Cardiac muscle cell (in vitro differentiated cells and primary cell): ENCODE measurements around the gene L3MBTL1. TPM values are rescaled to one million over a fixed set of nuclear protein-coding genes. Genes with fewer than 3 reads are reported as not detected.
"Not testable (repeated sequence)": the region's sequence is repeated elsewhere in the genome, so short reads cannot be mapped to it uniquely, and the experiment has no call there.

Source experiments
- DNase-seq, 2 donors: peaks; one replicate each; pipeline versions ENCODE4 v3.0.0 to v3.0.0-alpha.2; 2010 to 2017; ENCODE audit warnings: low read depth in 1 of 2, low spot score in 1 of 2
- H3K27ac ChIP-seq: fragments of 200-600 bp; sonication (generic); 2 replicates; pipeline ENCODE4 v1.5.1; 2016
- H3K27me3 ChIP-seq: fragments of 200-600 bp; sonication (generic); 2 replicates; pipeline ENCODE4 v1.6.0; 2016; ENCODE audit warnings: control low read depth
- H3K36me3 ChIP-seq: fragments of 200-600 bp; sonication (generic); 2 replicates; pipeline ENCODE4 v1.5.1; 2016; ENCODE audit warnings: control low read depth
- H3K4me1 ChIP-seq: fragments of 200-600 bp; sonication (generic); 2 replicates; pipeline ENCODE4 v1.8.1; 2017; ENCODE audit warnings: low read depth, mild to moderate bottlenecking, mixed run types
- H3K4me3 ChIP-seq: fragments of 200-600 bp; sonication (generic); 2 replicates; pipeline ENCODE4 v1.5.1; 2016; ENCODE audit warnings: mild to moderate bottlenecking
- H3K9me3 ChIP-seq: fragments of 200-600 bp; sonication (generic); 2 replicates; pipeline ENCODE4 v1.5.1; 2017; ENCODE audit warnings: low read depth, mild to moderate bottlenecking, control low read depth
- CTCF ChIP-seq: IDR thresholded peaks from 2 replicates; pipeline ENCODE4 v1.5.1; 2012; ENCODE audit warnings: low read depth, mild to moderate bottlenecking, low read length
- polyA plus RNA-seq: library from polyadenylated mRNA; unstranded; fragments of >200 nt; fragmentation: Nextera tagmentation; extraction: Ambion mirVana; gene quantifications from 2 replicates; pipeline ENCODE4 v1.2.1, GENCODE V29; 2016
- total RNA-seq: library from RNA; depleted of rRNA; stranded (reverse); fragments of >200 nt; gene quantifications from 2 replicates; pipeline ENCODE4 v1.2.3, GENCODE V29; 2016

L3MBTL1 gene
- total and polyA plus RNA-seq, 2 experiments from 2014 or later = 17.8 to 115 TPM

DNA sequence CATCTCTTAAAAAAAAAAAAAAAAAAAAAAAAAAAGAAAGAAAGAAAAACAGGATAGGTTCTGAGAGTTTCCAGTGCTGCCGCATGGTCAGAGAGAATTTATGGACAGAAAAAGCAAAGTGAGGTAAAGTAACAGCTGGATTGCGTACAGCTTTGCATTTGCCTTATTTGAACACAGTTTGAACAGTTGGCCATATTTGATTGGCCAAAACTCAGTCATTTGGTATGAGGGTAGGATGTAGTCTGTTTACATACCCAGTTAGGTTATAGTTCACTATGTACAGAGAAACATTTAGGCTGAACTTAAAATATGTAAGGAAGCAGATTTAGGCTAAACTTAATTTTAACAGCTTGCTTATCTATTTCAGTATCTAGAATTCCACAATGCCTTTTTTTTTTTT is 17.5 kb upstream of the L3MBTL1 start:
- H3K27me3 ChIP-seq = no peaks in the 10 kb centered on the region
- no peak overlapping the region for H3K4me3 ChIP-seq
- TF ChIP-seq CTCF = no peak
- no peaks in the 10 kb centered on the region for H3K36me3 ChIP-seq
- H3K9me3 ChIP-seq = no peaks in the 10 kb centered on the region
- H3K4me1 ChIP-seq = no peaks in the 10 kb centered on the region
- H3K27ac ChIP-seq = no peak overlapping the region
- DNase-seq = no peak

- Histone ChIP-seq H3K27ac (no peak overlapping the region), H3K27me3 (no peaks in the 10 kb centered on the region), H3K36me3 (no peaks in the 10 kb centered on the region), H3K4me1 (no peaks in the 10 kb centered on the region), H3K4me3 (no peak overlapping the region), H3K9me3 (no peaks in the 10 kb centered on the region)
- no peak for DNase-seq
- TF ChIP-seq CTCF = no peak
Observed at GRCh38 chr20:43492101-43492500, 15.4 kb upstream of the L3MBTL1 start.

GRCh38 chr20:43495388-43495787 is 12.1 kb upstream of the L3MBTL1 start:
- no peaks in the 10 kb centered on the region for H3K9me3 ChIP-seq

DNA sequence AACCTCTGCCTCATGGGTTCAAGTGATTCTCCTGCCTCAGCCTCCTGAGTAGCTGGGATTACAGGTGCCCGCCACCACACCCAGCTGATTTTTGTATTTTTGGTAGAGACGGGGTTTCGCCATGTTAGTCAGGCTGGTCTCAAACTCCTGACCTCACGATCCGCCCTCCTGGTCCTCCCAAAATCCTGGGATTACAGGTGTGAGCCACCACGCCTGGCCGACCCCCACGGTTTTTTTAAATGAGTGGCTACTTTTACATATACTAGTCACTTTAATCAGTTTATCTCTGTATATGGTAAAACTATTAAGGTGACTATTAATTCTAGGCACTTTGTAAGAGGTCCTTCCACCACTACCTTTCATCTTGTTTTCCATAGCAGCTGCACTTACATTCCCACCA is 5.5 kb upstream of the L3MBTL1 start:
- H3K27me3 ChIP-seq = peaks cover 23% of the 10 kb centered on the region
- DNase-seq, H3K36me3 ChIP-seq, H3K9me3 ChIP-seq, H3K4me1 ChIP-seq, H3K4me3 ChIP-seq, H3K27ac ChIP-seq: not testable (repeated sequence)

More at GRCh38 chr20:43495388-43495787, 12.1 kb upstream of the L3MBTL1 start:
- DNase-seq = no peak
- Histone ChIP-seq H3K4me3 (no peak overlapping the region), H3K36me3 (no peaks in the 10 kb centered on the region), H3K4me1 (no peaks in the 10 kb centered on the region), H3K27me3 (no peaks in the 10 kb centered on the region), H3K27ac (no peak overlapping the region)
- TF ChIP-seq CTCF = no peak

- TF ChIP-seq CTCF = no peak
- Histone ChIP-seq H3K4me1 (no peaks in the 10 kb centered on the region), H3K36me3 (no peaks in the 10 kb centered on the region), H3K27me3 (peaks cover 26% of the 10 kb centered on the region), H3K4me3 (no peak overlapping the region), H3K27ac (no peak overlapping the region), H3K9me3 (no peaks in the 10 kb centered on the region)
- no peak for DNase-seq
Observed at GRCh38 chr20:43506238-43506637, 1.3 kb upstream of the L3MBTL1 start.

GRCh38 chr20:43508106-43508505 is 609 bp downstream of the L3MBTL1 start:
- no peak for DNase-seq
- Histone ChIP-seq H3K4me1 (no peaks in the 10 kb centered on the region), H3K4me3 (peak overlapping the region; percentile 49), H3K36me3 (no peaks in the 10 kb centered on the region), H3K27me3 (peaks cover 26% of the 10 kb centered on the region), H3K27ac (no peak overlapping the region), H3K9me3 (no peaks in the 10 kb centered on the region)
- no peak for TF ChIP-seq CTCF
